CD4-positive, alpha-beta T cell treated with Interleukin-17A for 4 hours (primary cell): ENCODE results near the gene SLC12A9.
"Not testable (repeated sequence)": the region's sequence is repeated elsewhere in the genome, so short reads cannot be mapped to it uniquely, and the experiment has no call there.

Source experiments
- DNase-seq: peaks from one replicate; pipeline ENCODE4 v3.0.0-alpha.2; 2020; ENCODE audit warnings: mixed read lengths

SLC12A9 gene

DNA sequence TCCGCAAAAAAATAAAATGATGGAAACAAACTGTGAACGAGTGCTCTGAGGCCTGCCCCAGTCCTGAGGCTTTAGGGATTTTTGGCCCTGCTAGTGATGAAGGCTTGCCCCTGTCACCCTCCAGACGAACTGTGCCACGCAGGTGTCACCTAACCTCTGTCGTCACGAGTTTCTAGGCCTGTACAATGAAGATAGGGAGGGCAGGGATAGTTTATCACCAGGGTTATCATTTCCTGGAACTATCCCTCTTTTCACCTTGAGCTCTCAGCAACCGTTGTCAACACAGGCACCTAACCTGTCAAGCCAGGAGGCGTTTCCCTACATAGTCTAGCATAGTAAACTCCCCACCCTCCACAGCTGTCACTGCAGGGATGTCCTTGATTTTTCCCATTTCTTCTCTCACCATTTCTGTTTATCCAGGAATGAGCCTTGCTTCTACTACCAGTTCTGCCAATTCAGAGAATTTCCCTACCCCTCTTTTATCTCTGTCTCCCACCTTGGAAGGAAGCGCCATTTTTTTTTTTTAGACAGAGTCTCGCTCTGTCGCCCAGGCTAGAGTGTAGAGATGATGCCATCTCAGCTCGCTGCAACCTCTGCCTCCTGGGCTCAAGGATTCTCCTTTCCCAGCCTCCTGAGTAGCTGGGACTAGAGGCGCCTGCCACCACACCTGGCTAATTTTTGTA, 45.4 kb downstream of the SLC12A9 start:
- DNase-seq = no peak

GRCh38 chr7:100899432-100899831, 46.9 kb downstream of the SLC12A9 start:
- DNase-seq = no peak

- DNase-seq = no peak
Observed at GRCh38 chr7:100900978-100901377, 48.5 kb downstream of the SLC12A9 start.

GRCh38 chr7:100901921-100902332, 49.4 kb downstream of the SLC12A9 start:
- DNase-seq = no peak

GRCh38 chr7:100902638-100903037, 50.1 kb downstream of the SLC12A9 start:
- no peak for DNase-seq

- DNase-seq = no peak
Observed at GRCh38 chr7:100908512-100908911, 56.0 kb downstream of the SLC12A9 start.

- not testable (repeated sequence) for DNase-seq
Observed at GRCh38 chr7:100910443-100910842, 57.9 kb downstream of the SLC12A9 start.

DNA sequence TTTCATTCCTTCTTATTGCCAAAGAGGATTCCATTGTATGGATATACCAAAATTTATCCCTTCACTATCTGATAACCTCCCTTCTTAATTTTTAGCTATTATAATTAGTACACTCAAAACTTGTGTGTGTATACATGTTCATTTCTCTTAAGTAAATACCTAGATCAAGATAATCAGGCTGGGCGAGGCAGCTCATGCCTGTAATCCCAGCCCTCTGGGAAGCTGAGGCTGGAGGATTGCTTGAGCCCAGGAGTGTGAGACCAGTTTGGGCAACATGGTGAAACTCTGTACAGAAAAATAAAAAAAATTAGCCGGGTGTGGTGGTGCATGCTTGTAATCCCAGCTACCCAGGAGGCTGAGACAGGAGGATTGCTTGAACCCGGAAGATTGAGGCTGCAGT, 59.0 kb downstream of the SLC12A9 start:
- no peak for DNase-seq

DNA sequence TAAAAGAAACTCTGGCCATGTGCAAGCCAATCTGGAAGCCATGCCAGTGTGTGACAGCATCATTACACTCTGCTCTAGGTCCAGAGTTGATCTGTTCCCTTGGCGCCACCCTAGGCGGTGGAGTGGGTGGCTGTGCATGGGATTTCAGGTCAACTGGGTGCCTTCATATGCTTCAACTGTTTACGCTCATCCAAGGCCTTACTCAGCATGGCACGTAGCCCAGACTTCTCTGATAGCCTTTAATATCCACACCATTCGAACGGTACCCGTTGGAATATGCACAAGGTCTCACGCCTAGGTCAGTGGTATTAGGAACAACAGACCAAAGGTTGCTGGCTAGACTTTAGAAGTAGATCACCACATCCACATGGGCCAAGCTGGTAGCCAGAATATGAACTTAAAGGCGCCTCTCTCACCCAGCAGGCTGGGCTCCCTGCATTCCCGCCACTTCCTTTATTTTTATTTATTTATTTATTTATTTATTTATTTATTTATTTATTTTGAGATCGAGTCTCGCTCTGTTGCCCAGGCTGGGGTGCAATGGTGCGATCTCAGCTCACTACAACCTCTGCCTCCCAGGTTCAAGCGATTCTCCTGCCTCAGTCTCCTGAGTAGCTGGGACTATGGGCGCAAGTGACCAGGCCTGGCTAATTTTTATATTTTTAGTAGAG, 61.8 kb downstream of the SLC12A9 start:
- DNase-seq = no peak

GRCh38 chr7:100914879-100915447, 62.5 kb downstream of the SLC12A9 start:
- no peak for DNase-seq
